Activated CD8-positive, alpha-beta memory T cell treated with anti-CD3 and anti-CD28 coated beads, Interleukin-2, amount 50 U/mL, for 4 hours (primary cell): Measurements from ENCODE around the gene MUC6.
A peak's percentile ranks its signal among the peaks of the same experiment; 100 is the strongest.

Experiments used
- DNase-seq: peaks from one replicate; pipeline ENCODE4 v3.0.0-alpha.2; 2020

The MUC6 gene

DNA sequence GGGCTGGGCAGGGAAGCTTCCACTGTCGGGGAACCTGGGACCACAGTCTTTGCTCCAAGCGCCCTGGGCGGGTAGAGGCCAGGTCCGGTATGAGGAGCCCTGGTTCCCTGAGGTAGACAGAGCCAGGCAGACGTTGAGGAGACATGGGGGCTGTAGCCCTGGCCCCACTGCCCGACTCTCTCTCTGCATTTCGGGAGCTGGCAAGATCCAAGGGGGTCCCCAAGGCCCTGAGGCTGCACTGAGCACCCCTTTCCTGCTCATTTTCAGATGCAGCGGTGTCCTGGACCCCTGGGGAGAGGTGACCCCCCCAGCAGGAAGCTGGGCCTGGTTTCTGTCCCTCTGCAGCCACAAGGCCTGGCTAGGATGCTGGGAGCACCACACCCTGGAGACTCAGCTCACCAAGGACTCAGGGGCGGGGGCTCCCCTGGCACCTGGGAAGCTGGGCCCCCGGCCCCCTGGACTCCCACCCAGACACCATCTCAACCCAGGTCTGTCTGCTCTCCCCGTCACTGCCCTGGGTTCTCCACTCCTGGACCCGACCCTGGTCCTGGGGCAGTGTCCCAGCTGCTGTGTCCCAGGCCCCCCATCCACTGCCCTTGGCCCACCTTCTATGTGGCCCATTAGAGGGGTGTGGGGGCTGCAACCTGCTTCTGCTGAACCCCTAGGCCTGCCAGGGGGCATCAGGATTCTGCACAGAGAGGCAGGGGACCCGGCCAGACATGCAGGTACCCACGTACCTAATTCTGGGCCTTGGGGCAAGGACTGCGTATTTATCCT lies 15.0 kb upstream of the MUC6 start:
- no peak for DNase-seq

GRCh38 chr11:1050581-1051355 lies 14.2 kb upstream of the MUC6 start:
- DNase-seq, result peak; percentile 76

DNA sequence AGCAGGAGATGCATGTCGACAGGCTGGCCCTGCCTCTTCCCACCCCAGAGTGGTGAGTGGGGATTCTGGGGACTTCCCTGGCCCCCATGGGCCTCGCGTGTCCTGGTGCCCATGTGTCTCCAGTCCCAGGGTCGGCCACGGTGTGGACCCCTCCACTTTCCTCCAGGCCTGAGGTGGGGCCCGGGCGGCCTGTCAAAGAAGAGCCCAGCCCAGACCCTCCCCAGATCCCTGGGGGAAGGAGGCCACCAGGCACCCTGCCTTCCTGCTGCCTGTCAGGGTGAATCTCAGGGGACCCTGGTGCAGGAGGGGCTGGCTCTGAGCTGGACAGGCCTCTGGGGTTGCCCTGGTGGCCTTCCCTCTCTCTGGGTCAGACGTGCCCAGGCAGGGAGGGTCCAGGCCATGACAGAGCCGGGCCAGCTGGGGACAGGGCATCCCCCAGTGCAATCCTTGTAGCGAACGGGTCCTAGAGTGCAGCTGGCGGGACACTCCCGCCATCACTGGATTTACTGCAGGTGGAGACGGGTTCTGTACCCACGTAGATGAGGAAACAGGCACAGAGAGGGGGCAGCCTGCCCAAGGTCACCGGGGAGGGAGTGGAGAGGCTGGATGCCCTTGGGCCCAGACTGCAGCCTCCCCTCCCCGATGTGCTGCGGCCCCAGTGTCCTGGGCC lies 13.5 kb upstream of the MUC6 start:
- DNase-seq, result no peak

- DNase-seq, result peak; percentile 13
These were observed 12.9 kb upstream of the MUC6 start for GRCh38 chr11:1049431-1049891.

DNA sequence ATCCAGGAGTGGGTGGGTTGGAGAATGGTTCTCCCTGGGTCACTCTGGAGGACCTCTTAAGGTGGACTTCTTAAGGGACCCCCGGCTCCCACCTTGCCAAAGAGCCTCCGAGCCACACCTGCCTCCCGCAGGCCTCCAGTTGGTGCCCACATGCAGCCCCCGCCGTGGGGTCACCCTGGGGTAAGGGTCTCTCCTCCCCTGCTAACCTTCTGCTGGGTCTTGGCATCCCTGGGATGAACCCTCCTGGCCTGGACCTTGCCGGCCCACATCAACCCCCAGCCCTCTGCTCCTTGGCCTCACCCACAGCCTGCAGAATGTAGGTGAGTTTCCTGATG lies 12.5 kb upstream of the MUC6 start:
- no peak for DNase-seq

DNA sequence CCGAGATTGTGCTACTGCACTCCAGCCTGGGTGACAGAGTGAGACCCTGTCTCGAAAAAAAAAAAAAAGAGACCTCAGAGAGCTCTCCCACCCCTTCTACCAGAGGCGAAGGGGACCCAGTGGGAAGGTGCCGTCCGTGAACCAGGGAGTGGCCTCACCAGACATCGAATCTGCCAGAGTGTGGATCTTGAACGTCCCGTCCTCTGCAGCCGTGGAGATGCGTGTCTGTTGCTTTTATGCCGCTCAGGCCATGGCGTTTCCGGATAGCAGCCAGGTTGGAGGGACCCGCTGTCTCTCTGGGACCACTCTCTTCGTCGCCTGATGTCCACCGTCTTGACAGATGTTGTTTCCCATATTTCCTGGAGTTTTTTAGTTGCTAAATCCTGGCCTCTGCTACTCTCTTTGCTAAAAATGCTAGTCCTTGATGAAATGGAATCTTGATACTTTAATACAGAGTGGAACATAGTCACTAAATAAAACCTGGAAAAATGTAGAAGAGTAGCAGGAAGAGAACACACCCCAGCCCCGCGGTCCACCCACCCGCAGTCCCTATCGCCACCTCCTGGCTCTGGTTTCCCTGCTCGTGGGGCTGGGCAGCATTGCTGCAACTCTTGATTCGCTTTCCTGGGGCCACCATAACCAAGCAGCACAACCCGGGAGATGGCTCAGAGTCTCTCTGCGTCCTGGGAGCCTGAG lies 12.0 kb upstream of the MUC6 start:
- no peak for DNase-seq

DNA sequence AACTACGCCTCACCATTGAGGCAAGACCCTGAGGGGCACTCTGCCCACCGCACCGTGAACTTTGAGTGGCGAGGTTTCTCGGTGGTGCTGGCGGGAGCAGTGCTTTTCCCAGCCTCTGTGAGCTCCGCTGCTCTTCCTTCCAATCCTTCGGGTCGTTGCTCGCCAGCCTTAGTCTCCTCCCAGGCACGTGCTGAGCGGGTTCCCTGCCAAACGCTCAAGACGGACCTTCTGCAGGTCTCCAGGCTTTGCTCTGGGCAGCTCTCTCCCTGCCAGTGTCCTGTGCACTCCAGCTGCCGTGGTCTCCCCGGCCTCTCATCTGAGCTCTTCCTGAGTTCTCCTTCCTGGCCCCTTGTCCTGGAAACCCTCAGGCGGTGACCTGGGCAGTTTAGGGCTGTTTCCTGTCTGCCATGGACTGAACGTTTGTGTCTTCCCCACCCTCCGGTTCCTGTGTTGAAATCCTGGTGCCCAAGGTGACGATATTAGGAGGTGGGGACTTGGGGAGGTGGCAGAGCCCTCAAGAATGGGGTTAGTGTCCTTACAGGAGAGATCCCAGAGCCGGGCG lies 11.2 kb upstream of the MUC6 start:
- no peak for DNase-seq

DNA sequence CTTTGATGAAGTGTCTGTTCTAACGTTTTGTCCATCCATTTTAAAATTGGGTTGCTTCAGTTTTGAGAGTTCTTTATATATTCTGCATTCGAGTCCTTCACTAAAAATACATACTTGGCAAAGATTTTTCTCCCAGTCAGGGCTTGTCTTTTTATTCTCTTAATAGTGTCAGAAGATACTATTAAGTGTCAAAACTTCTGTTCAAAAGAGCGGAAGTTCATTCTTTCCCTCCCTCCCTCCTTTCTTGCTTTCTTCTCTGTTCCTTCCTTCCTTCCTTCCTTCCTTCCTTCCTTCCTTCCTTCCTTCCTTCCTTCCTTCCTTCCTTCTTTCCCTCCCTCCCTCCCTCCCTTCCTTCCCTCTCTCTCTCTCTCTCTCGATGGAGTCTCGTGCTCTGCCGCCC lies 7.6 kb upstream of the MUC6 start:
- no peak for DNase-seq

DNA sequence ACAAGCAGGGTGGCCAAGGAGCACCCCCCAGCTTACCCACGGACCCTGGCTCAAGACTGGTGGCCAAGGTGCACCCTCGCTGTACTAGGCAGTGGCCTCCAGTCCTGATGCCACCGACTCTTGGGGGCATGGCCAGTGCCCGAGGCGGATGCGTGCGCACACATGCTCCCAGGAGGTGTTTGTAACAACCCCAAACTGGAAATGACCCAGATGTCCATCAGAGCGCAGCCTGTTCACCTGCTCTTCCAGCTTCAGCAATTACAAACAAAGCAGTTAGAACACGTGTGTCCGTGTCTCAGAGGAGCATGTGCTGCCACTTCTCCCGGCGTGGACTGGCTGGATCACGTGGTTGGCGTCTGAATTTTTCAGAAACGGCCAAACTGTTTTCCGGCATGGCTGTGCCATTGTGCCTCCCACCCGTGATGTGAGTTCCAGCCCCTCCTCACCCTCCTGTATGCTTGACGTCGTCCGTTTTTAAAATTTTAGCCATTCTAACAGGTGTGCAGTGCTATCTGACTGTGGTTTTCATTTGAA lies 7.1 kb upstream of the MUC6 start:
- no peak for DNase-seq

- DNase-seq, result peak; percentile 12
These were observed 6.4 kb upstream of the MUC6 start for GRCh38 chr11:1042626-1043562.

DNA sequence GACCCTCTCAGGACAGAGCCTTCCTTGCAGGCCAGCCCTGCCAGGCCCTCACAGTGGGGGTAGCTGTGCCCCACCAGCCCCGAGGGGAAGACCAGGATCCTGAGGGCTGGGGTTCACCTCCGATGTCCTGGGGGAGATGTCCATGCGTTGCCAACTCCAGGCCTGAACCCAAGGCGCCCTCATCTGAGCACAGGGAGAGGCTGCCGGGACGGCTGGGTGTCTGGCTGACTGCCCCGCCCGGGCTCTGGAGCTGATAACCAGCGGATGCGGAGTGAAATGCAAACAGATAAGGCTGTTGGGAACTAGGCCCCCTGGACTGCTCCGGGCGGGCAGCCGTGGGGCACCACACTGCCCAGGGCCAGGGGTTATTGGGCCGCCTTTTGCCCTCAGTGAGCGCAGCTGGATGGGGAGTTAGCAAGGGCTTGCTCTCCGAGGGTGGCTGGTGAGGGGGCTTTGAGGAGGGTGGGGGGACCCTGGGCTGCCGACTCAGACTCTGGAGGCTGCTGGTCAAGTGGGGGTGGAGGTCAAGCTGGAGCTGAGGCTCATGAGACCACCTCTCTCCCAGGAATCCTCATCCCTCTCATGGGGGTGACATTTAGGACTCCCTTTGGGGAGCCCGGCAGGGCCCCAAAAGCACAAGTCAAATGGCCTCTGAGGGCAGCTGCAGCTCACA lies 5.6 kb upstream of the MUC6 start:
- DNase-seq, result no peak

DNA sequence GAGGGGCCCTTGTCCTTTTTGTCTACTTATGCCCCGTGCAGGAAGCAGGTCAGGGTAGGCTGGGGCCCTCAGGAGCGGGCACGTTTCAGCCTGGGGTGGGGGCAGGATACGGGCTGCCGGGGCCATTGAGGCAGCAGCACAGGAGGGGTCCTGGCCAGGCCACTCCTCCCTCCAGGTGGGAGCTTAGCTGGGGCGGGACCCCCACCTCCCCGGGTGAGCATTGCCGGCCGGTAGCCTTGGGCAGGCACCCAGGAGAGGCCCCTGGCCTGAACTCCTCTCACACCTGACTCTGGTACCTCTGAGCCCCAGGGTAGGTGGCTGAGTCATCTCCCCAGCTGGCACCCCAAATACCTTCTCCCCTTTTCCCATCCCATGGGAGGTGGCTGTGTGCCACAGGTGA lies 5.0 kb upstream of the MUC6 start:
- no peak for DNase-seq

- DNase-seq, result no peak
These were observed 4.6 kb upstream of the MUC6 start for GRCh38 chr11:1041149-1041467.

- no peak for DNase-seq
These were observed 4.1 kb upstream of the MUC6 start for GRCh38 chr11:1040428-1041148.

GRCh38 chr11:1039481-1040427 lies 3.2 kb upstream of the MUC6 start:
- no peak for DNase-seq

GRCh38 chr11:1038921-1039320 lies 2.4 kb upstream of the MUC6 start:
- DNase-seq, result no peak

GRCh38 chr11:1038361-1038760 lies 1.8 kb upstream of the MUC6 start:
- no peak for DNase-seq

GRCh38 chr11:1037506-1038055 lies 1.1 kb upstream of the MUC6 start:
- no peak for DNase-seq

DNA sequence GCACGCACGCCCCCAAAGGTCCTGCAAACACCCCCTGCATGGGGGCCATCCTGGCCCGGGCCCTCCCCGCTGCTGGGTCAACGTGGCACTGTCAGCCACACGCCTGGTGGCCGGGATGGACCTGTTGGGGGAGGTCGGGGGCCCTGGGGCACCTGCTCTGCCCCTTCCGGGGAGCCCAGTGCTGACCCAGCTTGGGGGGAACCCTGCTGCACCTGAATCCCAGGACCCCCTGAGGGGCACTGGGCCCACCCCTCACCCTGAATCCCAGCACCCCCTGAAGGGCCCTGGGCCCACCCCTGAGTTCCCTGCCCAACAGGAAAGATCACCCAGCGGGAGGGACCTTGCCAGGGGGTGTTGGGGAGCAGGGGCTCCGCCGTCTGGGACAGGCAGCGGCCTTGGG lies 413 bp upstream of the MUC6 start:
- DNase-seq, result no peak
